ENCODE data around the gene NBL1.

NBL1 gene

GRCh38 chr1:19644681-19645410, 735 bp downstream of the NBL1 start:
- intact Hi-C loops (cut with DNase I) = loop anchor here (10.0 kb wide), 1 partner anchor 50 kb away; a partner anchor contains a TSS
- peak in 1 of 10 donors; percentile 80 for DNase-seq

- intact Hi-C loops (cut with DNase I) = loop anchor here (10.0 kb wide), 1 partner anchor 51 kb away; a partner anchor contains a TSS
- peak in 1 of 10 donors; percentile 83 for DNase-seq
Measured at GRCh38 chr1:19645411-19646251, 1.5 kb downstream of the NBL1 start.

- DNase-seq = peak in 1 of 10 donors; percentile 80
- intact Hi-C loops (cut with DNase I) = loop anchor here (10.0 kb wide), 1 partner anchor 52 kb away; a partner anchor contains a TSS
Measured at GRCh38 chr1:19646377-19647319, 2.5 kb downstream of the NBL1 start.

- DNase-seq = peak in 1 of 10 donors; percentile 61
- intact Hi-C loops (cut with DNase I) = loop anchor here (10.0 kb wide), 1 partner anchor 53 kb away; a partner anchor contains a TSS
Measured at GRCh38 chr1:19647643-19648042, 3.5 kb downstream of the NBL1 start.

- intact Hi-C loops (cut with DNase I) = loop anchor here (10.0 kb wide), 1 partner anchor 53 kb away; a partner anchor contains a TSS
- DNase-seq = peak in 1 of 10 donors; percentile 67
Measured at GRCh38 chr1:19648239-19648638, 4.1 kb downstream of the NBL1 start.

- intact Hi-C loops (cut with DNase I) = loop anchor here (10.0 kb wide), 1 partner anchor 54 kb away; a partner anchor contains a TSS
- peak in 1 of 10 donors; percentile 58 for DNase-seq
Measured at GRCh38 chr1:19648689-19649088, 4.6 kb downstream of the NBL1 start.

GRCh38 chr1:19650416-19651140, 6.5 kb downstream of the NBL1 start:
- intact Hi-C loops (cut with DNase I) = loop anchor here (2.0 to 5.0 kb wide), 2 partner anchors 163 to 306 kb away; partner anchors contain the start of gene CAPZB
- DNase-seq = peak in 7 of 10 donors; percentile 47 to 92 (median 64)

GRCh38 chr1:19651141-19651737, 7.1 kb downstream of the NBL1 start:
- intact Hi-C loops (cut with DNase I) = loop anchor here (2.0 to 5.0 kb wide), 2 partner anchors 164 to 306 kb away; partner anchors contain the start of gene CAPZB
- DNase-seq = peak in 7 of 10 donors; percentile 6 to 93 (median 60)

- intact Hi-C loops (cut with DNase I) = loop anchor here (5.0 kb wide), 1 partner anchor 167 kb away; the partner anchor contains the start of gene CAPZB
Measured at GRCh38 chr1:19654386-19654785, 10.3 kb downstream of the NBL1 start.

GRCh38 chr1:19654886-19655717, 11.0 kb downstream of the NBL1 start:
- peak in 2 of 10 donors; percentile 78 to 85 for DNase-seq
- intact Hi-C loops (cut with DNase I) = loop anchor here (5.0 kb wide), 1 partner anchor 168 kb away; the partner anchor contains the start of gene CAPZB

More at GRCh38 chr1:19654386-19654785, 10.3 kb downstream of the NBL1 start:
- peak in 1 of 10 donors; percentile 23 for DNase-seq

- peak in 2 of 10 donors; percentile 31 to 51 for DNase-seq
- intact Hi-C loops (cut with DNase I) = no loop called here
Measured at GRCh38 chr1:19655718-19656080, 11.6 kb downstream of the NBL1 start.

GRCh38 chr1:19656134-19656779, 12.1 kb downstream of the NBL1 start:
- peak in 2 of 10 donors; percentile 34 to 63 for DNase-seq
- intact Hi-C loops (cut with DNase I) = no loop called here

GRCh38 chr1:19656780-19657466, 12.8 kb downstream of the NBL1 start:
- intact Hi-C loops (cut with DNase I) = no loop called here
- peak in 2 of 10 donors; percentile 9 to 44 for DNase-seq

GRCh38 chr1:19657511-19657910, 13.4 kb downstream of the NBL1 start:
- DNase-seq = no peak
- intact Hi-C loops (cut with DNase I) = no loop called here

GRCh38 chr1:19658186-19658585, 14.1 kb downstream of the NBL1 start:
- intact Hi-C loops (cut with DNase I) = no loop called here
- DNase-seq = no peak

- intact Hi-C loops (cut with DNase I) = loop anchor here (1.0 kb wide), 1 partner anchor 43 kb away; no protein-coding TSS in a partner anchor
- no peak for DNase-seq
Measured at GRCh38 chr1:19661721-19662228, 17.7 kb downstream of the NBL1 start.

All from posterior cingulate gyrus (tissue), 11 donors.